Medulla oblongata (tissue), 1 donor: ENCODE measurements around the gene SGTB.
"Not testable (repeated sequence)": the region's sequence is repeated elsewhere in the genome, so short reads cannot be mapped to it uniquely, and the experiment has no call there.

ENCODE experiments used
- DNase-seq: peaks from one replicate; pipeline ENCODE4 v3.0.0-alpha.2; 2015; ENCODE audit errors: extremely low spot score

The SGTB gene

DNA sequence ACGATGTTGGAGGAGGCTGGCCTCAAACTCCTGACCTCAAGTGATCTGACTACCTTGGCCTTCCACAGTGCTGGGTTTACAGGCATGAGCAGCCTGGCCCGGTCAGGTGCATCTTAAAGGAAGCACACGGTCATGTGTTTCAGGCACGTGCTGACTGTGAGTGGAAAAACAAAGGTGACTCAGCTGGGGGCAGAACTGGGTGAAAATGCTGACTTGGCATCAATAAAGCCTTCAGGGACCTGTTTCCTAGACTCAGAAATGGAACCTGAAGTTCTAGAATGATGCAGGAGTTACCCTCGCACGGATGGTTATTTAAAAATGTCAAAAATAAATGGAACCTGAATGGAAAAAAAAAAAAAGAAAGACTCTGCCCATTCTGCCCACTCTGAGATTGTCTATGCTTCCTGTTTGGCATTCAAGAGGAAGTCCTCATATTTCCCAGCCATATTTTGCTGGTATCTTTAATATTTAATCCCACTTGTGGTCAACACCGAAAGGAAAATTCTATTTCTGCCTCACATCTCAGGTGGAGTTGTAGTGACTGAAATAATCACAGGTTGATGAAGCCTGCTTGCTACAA is 12.4 kb upstream of the SGTB start:
- not testable (repeated sequence) for DNase-seq

DNA sequence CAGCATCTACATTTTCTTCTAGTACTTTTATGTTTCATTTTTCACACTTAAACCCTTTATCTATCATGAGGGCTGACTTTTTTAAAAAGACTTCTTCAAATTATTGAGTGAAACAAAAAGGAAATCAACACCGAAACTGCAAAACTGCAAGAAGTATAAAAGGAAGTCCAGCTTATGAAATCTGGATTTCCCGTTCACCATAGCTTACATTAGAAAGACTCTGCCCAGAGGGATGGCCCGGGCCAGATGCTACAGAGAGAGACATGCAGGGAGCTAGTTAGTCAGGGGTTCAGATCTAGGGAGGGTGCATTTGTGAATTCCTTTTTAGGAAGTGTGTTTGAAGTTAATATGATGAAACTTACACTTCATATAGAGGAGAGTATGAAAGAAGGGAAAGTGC is 10.1 kb upstream of the SGTB start:
- not testable (repeated sequence) for DNase-seq

DNA sequence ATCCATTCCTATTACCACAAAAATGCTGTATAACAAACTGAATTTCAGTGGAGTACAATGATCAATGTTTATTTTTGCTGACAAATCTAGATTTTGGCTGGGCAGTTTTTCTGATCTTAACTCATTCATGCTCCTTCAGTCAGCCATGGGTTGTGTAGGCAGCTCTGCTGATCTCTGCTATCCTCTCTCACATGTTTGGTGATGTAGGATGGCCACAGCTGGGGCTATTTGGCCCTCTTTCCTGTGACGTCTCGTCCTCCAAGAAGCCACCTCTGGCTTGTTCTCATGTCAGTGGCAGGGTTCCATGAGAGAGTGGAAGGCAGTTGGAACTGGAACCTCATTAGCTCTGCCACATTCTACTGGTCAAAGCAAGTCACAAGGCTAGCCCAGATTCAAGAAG is 9.0 kb upstream of the SGTB start:
- DNase-seq = peak; percentile 16

DNA sequence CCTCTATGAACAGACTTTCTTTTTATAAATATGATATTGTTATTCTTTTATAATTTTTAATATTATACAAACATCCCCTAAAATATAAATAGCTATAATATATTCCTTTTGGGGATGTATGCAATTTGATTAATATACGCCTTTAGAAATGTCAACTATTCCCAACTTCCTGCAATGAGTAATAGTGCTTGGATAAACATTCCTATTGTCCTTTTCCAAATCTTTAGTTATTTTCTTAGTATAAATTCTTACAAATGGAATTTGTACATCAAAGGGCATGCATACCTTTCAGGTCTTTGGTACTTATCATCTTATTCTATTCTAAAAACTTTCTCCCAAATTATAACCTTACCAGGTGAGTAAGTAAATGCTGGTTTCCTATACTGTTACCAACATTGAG is 6.3 kb upstream of the SGTB start:
- no peak for DNase-seq

DNA sequence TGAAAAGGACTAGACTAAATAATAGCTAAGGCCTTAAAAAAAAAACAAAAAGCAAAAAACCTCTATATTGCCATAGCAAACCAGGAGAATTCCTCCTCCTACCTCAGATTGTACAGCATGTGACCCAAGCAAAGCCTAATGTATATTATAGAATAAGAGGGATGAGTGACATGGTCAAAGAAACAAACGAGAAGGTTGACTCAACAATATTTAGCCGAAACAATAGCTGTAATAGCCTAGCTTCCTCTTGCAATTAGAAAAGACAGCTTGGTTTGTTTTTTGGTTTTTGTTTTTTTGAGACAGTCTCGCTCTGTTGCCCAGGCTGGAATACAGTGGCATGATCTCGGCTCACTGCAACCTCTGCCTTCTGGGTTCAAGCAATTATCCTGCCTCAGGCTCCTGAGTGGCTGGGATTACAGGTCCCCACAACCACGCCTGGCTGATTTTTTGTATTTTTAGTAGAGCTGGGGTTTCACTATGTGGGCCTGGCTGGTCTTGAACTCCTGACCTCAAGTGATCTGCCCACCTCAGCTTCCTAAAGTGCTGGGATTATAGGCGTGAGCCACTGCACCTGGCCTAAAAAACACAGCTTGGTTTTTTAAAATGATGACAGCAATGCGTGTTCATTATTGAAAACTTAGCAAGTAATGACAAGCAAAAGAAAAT is 5.7 kb upstream of the SGTB start:
- no peak for DNase-seq

DNA sequence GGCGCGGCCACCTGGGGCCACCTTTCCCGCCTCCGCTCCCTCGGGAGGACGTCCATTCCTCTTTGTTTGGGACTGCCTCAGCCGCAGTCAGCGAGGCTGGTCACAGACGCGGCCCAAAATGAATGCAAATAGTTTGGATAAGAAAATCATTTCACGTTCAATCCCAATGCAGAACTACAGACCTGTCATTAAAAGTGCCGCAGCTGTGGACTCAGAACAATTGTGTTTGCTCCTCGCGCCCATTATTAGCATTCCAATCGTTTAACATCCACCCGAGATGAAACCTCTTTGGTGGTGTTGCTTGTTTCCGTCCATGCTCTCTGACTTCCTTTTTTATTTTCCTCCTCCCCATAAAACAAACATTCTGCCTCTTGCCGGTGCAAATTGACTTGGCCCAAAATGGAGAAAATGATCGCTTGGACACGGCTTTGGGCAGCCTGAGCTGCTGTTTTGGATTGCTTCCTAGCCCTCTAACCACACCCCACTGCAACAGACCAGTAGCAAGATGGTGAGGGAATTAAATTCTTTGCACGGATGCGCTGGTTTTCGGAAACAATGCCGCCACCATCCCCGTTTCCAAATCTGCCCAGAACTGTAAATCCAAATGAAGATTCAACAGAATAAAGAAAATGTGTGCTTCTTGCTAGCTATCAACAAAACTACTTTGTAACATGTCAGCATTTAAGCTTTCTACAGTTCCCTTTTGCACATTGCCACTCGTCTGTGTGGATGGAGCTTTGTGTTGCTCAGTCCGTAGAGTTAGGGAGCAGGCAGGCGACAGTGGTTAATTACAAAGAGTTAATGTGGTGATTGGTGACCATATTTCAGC is 880 bp upstream of the SGTB start:
- peak; percentile 64 for DNase-seq

DNA sequence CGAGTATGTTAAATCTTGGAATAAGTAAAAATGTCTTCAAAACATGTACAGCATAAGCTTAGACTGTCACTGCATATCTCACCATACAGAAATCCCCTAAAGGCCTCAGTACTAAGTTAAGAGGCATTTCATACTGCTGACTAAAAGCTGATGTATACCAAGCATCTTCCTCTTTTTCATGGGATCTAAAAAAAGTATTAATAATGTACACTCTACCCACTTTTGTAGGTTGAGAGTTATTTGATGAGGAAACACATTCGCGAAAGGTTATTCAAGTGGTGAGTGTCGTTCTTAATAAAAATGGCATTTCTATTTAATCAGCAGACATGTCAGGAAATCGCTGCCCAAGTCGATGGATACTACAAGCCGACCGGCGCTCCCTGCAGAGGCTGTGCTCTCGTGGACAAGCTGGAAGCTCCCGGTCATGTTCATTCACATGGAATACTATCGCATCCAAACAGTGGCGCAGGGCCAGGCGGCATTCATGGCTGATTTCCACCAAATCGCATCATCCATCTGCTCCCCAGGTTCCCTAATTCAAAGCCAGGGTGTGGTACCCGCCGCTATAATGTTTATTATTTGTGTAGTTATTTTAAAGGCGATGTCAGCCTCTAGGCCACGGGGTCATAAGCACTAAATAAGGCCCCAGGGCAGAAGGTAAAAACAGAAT is 724 bp downstream of the SGTB start:
- DNase-seq = peak; percentile 65

DNA sequence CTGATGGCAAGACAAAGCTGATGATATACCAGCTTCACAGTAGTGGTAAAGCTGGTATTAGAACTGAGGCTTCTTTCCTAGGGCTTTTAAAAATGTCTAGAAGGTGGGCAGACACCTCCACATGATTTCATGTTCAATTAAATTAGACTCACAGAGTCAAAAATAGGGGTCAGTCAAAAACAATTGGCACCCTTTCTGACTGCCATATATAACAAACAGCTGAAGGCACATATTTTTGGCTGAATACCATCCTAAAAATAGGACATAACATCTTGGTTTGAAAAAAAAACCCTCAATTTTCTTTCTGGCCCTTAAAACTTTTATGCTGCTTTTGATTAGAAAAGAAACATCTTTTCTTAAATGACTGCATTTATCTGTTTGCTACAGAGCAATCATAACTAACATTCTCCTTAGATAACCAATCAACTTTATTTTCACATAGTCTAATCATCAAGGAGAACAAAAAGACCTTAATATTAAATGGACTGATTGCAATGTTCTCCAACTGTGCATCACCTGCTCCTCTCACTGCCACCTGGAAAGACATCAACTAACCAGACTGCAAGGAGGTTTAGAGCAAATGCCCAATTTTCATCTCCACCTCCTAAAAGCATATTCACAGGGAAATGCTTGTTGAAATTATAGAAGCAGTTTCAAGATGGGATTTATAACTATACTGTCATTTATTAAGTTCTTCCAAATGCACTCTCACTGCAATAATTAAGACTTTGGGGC is 3.2 kb downstream of the SGTB start:
- no peak for DNase-seq

DNA sequence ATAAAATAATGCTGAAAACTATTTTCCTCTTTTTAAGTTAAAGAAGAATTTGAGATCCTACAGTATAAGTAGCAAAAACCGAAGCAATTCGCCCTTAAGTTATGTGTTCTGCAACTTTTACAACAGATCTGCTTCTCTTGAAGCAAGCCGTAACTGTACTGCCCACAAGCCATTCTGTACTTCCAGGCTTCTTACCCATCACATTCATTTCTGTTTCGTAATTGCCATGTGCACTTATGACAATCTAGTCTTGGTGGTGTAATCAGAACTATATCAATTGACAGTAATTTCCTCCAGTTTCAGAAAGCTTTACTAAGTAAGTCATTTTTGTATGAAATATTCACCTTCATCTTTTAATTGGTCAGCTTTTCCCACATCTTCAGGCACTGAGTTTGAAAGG is 13.8 kb downstream of the SGTB start:
- no peak for DNase-seq

DNA sequence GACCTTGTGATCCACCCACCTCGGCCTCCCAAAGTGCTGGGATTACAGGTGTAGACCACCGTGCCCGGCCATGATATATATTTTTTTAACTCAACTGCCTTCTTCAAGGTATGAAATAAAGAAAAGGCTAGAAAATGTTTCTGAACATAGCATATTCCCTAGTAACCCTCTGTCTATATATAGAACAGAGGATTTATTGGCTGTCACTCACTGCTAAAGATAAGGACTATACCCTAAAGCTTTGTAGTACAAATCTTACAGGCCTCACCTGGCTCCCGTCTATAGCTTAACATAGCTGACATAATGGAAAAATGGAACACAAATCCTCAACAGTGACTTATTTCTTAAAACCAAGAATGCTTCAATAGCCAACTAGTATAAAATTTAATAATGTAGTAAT is 14.2 kb downstream of the SGTB start:
- no peak for DNase-seq

DNA sequence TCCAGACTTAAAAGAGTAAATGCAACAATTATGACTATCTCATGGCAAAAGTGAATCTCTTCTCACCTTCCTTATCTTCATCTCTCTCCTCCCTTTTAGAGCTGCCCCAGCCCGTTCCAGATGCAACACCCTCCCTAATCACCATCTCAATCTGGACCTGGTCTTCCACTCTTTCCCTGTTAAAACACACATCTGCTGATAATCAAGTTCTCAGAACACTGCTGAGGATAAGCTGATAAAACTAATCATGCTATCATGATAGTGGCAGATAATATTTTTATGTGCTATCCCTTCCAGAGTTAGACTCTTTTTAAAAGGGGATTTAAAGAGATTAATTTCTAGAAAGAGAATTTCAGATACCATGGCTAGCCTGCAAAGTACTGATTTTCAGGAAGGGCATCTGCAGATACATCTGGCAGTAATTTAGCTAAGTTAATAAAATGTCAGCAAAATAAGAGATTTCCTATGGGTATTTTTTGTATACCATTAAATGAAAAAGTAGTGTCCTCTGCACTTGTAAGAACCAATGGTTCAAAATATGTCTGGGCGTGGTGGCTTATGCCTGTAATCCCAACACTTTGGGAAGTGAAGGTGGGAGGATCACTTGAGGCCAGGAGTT is 17.2 kb downstream of the SGTB start:
- no peak for DNase-seq

DNA sequence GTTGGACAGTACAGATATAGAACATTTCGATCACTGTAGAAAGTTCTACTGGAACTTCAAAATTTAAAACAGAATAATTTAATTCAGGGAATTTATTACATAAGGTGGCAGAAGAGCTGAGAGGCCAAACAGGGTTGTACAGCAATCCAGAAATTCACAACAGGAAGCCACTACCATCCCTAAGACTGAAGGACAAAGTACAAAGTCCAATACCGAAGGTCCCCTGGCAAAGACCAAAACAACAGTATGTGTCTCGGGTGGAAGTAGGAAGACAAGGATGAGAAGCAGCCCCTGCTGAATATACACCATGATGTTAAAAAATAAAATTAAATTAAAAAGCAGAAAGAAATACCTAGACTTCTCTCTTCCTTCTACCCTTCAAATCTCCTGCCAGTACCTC is 19.9 kb downstream of the SGTB start:
- DNase-seq = no peak

DNA sequence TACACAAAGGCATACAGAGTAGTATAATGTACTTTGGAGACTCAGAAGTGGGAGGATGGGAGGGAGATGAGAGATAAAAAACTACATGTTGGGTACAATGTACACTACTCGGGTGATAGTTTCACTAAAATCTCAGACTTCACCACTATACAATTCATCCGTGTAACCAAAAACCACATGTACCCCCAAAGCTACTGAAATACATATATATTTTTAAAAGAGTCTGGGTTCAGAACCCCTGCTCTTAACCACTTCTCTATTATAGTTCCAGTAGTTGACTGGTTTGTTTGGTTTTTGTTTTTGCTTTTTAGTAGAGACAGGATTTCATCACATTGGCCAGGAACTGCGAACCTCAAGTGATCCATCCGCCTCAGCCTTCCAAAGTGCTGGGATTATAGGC is 22.6 kb downstream of the SGTB start:
- DNase-seq = no peak

DNA sequence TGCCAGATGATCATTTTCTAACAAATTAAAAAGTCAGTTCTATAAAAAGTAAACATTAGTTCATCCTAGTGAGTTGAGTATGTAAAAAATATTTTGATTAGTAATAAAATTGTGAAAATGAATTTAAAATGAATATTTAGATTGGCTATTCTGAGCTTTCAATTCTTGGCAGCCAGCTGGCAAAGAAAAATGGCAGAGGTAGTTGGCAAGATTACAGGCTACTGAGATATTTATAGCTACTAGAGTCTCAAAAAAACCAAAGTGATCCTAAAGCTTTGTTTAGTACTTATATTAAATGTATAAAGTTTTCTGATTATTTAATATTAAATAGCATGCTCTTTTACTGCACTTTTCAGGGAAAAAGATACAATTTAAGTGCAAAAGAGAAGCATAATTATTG is 25.0 kb downstream of the SGTB start:
- DNase-seq = no peak

DNA sequence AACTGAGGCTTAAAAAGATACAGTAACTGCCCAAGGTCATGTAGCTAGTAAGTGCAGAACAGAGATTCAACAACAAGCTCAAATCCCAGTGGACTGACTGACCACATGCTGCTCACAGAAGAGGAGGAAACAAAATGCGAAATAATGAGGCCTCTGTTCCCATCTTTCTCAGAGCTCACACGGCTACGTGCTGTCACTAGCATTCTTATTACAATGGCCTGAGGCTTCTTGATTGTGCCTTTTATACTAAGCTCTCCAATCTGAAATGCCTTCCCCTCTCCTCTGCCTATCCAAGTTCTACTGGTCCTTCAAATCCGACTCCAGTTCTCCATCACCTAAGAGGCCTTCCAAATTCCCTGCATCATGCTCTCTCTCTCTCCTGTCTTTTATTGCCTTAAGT is 26.0 kb downstream of the SGTB start:
- DNase-seq = peak; percentile 81

DNA sequence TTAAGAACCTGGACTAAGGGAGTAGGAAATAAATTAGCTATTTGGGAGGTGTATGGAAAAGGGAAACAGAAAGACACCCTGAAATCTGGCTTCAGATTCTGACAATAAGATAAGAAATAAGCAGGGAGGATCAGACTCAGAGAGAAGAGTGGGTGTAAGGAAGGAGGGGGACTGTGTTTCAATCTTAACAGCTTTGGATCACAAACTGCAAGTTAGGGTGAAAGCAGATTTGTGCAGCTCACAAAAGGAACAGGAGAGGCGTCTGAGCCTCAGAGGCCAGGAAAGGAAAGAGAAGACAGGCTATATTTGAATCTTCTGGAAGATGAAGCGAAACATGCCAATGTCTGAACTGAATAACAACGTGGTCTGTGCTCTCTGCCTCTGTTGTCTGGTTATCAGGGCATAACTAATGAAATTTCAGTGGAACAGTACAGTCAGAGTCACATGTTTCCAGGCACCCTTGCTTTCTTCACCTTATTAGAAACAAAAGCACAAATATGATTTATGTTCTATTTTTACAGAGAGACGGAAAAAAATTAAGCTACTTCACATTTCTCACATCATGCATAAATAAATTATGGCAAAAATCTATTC is 26.6 kb downstream of the SGTB start:
- DNase-seq = no peak

DNA sequence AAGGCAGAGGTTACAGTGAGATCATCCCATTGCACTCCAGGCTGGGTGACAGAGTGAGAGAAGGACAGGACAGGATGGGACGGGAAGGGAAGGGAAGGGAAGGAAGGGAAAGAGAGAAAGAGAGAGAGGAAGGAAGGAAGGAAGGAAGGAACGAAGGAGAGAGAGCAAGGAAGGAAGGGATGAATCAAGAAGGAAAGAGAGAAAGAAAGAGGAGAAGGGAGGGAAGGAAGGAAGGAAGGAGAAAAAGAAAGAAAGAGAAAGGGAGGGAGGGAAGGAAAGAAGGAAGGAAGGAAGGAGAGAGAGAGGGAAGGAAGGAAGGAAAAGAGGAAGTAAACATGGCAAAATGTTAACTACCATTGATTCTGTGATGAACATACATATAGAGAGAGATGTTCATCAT is 28.8 kb downstream of the SGTB start:
- no peak for DNase-seq

DNA sequence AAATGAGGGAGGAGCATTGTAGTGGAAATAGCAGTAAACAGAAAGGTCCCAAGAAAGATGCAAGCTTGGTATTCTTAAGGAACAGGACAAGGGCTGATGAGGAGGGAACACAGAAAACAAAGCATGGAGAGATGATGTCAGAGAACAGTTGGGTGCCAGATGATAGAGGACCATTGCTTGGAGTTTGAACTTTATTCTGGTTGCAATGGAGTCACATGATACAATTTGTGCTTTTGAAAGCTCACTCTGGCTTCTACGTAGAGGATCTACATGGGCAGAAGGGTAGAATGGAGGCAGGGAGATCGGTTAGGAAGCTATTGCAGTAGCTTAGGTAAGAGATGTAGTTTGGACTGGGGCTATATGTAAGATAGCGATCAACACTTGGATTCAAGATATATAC is 39.8 kb downstream of the SGTB start:
- DNase-seq = no peak

DNA sequence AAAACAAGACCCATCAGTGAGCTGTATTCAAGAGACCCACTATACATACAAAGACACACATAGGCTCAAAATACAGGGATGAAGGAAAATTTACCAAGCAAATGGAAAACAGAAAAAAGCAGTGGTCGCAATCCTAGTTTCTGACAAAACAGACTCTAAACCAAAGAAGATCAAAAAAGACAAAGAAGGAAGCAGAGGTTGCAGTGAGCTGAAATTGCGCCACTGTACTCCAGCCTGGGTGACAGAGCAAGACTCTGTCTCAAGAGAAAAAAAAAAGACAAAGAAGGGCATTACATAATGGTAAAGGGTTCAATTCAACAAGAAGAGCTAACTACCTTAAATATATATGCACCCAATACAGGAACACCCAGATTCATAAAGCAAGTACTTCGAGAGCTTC is 45.9 kb downstream of the SGTB start:
- DNase-seq = not testable (repeated sequence)

DNA sequence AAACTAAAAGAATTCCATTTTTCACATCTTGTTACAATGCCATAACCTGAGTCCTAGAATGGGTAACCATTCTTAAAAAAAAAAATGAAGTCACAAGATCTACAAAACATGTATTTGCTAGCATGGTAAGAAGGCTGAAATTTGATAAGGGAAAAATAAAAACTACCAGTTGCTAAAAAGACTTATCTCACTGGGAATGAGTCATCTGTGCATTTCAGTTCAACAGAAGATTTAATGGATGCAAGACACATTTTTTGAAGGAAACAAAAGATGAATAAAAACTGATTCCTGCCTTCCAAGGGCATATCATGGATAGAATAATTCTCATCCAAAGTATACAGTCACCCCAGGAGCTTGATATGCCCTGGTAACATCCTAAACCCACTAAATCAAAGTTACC is 47.2 kb downstream of the SGTB start:
- no peak for DNase-seq

DNA sequence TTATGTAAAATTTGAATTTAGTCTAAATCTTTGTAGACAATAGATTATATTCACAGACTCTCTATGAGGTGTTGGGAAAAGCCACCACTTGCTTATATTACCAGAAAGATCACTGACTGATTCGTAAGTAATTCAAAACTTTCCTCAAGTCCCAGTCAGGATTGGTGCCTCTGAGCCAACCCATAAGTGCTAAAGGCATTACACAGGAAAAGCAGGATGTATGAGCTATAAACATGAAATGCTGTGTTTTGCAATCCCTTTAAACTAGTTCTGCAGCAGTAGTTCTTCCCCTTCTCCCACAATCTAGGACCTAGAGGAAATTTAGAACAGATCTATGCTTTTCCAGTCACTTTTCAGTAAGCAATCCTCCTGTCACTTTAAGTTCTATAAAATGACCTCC is 49.1 kb downstream of the SGTB start:
- no peak for DNase-seq
